ENCODE measurements around the gene POLR2F. TPM values are rescaled to one million over a fixed set of nuclear protein-coding genes. Genes with fewer than 3 reads are reported as not detected.

Gene POLR2F
- total and polyA plus RNA-seq, 9 of the 15 experiments (the other 6 are each of a cell fraction or from before 2014, with no cell fraction given), result 98.9 to 410 (median 168) TPM

DNA sequence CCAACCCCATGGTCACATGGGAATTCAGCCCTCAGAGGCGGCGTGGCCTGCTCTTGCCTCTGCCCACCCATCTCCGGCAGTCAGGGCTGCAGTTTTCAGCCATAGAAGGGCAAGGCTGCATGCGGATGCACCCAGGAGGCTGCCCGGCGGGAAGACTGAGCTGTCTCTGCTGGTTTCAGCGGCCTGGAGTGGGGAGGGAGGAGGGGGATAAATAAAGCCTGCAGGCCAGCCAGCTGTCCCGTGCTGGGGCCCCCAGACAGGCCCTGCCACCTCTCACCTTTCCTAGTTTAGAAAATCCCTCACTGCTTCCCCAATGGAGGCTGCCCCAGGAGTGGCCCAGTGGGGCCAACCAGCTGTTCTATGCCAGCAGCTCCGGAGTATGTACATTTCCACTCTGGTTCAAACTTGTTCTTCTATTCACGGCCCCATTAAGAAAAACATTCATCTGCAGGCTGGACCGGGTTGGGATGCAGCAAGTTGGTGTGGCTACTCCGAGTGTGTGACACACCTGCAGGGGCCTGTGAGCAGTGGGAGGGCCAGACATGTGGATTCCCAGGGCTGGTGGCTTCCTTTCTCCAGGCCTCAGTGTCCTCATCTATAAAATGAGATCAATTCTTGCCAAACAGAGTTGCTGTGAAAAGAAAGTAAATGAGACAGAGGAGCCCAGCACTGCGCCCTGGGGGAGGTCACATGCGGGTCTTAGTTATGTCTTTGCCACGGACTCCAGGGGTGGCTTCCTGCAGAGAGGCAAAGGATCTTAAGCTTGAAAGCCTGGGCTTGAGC, 42.4 kb upstream of the POLR2F start:
- peaks cover 4% of the 10 kb centered on the region; the same call in 2 of the 3 replicates for H3K36me3 ChIP-seq (ENCODE audit: control insufficient read depth, insufficient read depth, low read length)
- no peak overlapping the region for H3K4me3 ChIP-seq
- in situ Hi-C loops (cut with MboI) (no loop called here), intact Hi-C loops (cut with micrococcal nuclease) (no loop called here)
- BruUV-seq (replicated peaks), result no TSS peak
- no peak for DNase-seq (ENCODE audit: extremely low read depth in 1 of 4, low spot score in 3 of 4)
- no peak for FAIRE-seq
- no peaks in the 10 kb centered on the region for H3K27me3 ChIP-seq (ENCODE audit: control insufficient read depth in 2 of 2, insufficient read depth in 2 of 2, low read length in 2 of 2)
- no peaks in the 10 kb centered on the region for H3K9me3 ChIP-seq (replicated peaks; ENCODE audit: control insufficient read depth, insufficient read depth, low read depth, low read length)
- no peaks in the 10 kb centered on the region for H3K9me1 ChIP-seq (ENCODE audit: control insufficient read depth, insufficient read depth, low read length)
- H3K4me2 ChIP-seq (ENCODE audit: insufficient read depth, low read length), result no peak overlapping the region
- no peak for ATAC-seq
- WGBS (ENCODE audit: insufficient coverage, low coverage, missing lambda C conversion rate), result 89% methylated on average over 11 of the region's 15 CpGs
- H3K9ac ChIP-seq (ENCODE audit: insufficient read depth in 1 of 2, low read depth in 2 of 2, low read length in 2 of 2), result peak overlapping the region in 1 of 2 experiments; percentile 33; a peak in 1 of 4 replicates
- H2AFZ ChIP-seq (ENCODE audit: low read depth, low read length), result no peak overlapping the region
- H3K4me1 ChIP-seq (replicated peaks in 1 of 2; ENCODE audit: control insufficient read depth in 2 of 2, insufficient read depth in 2 of 2, low read length in 2 of 2), result peaks cover 6 to 21% of the 10 kb centered on the region in 2 experiments; a peak in 4 of 5 replicates
- no peaks in the 10 kb centered on the region; the same call in 1 of the 2 replicates for H4K20me1 ChIP-seq (replicated peaks; ENCODE audit: control insufficient read depth, insufficient read depth, low read length)
- no peak overlapping the region for H3K27ac ChIP-seq (ENCODE audit: extremely low read depth, low read depth, low read length)
- POLR2A ChIA-PET, result interaction anchor here (0.6 to 2.2 kb wide), 7 partner anchors 15 to 124 kb away, joined by 3 to 7 read pairs (median 4); no protein-coding TSS in a partner anchor
- CTCF ChIA-PET (ENCODE audit: low intra/inter-chr PET ratio), result no interaction called here
- peaks cover 8% of the 10 kb centered on the region; the same call in 2 of the 3 replicates for H3K79me2 ChIP-seq (ENCODE audit: control insufficient read depth, insufficient read depth, low read length)
- TF ChIP-seq KLF13 (tag; IDR thresholded peaks at IDR 0.05; ENCODE audit: borderline replicate concordance, low read depth) (no peak), SMAD2 (IDR thresholded peaks at IDR 0.05; ENCODE audit: low read depth, low read length) (no peak), SMARCE1 (IDR thresholded peaks at IDR 0.05) (no peak), ZNF764 (CRISPR knock-in tag; IDR thresholded peaks at IDR 0.05; ENCODE audit: low read depth) (no peak), PCBP1 (IDR thresholded peaks at IDR 0.05; ENCODE audit: low read depth, low read length, poor library complexity, severe bottlenecking) (no peak), SETDB1 (IDR thresholded peaks at IDR 0.05; ENCODE audit: low read length) (no peak), EHMT2 (IDR thresholded peaks at IDR 0.05) (no peak), NBN (IDR thresholded peaks at IDR 0.05; ENCODE audit: low read depth) (no peak), PTRF (tag; IDR thresholded peaks at IDR 0.05) (no peak), MYBL2 (IDR thresholded peaks at IDR 0.05; ENCODE audit: low read depth) (no peak), MYBL2 (CRISPR knock-in tag; IDR thresholded peaks at IDR 0.05; ENCODE audit: borderline replicate concordance) (no peak)
- TF ChIP-seq, protein P1, sequence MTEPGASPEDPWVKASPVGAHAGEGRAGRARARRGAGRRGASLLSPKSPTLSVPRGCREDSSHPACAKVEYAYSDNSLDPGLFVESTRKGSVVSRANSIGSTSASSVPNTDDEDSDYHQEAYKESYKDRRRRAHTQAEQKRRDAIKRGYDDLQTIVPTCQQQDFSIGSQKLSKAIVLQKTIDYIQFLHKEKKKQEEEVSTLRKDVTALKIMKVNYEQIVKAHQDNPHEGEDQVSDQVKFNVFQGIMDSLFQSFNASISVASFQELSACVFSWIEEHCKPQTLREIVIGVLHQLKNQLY (CRISPR knock-in tag; conservative IDR thresholded peaks at IDR 0.05), result no peak
- TF ChIP-seq, protein P2, sequence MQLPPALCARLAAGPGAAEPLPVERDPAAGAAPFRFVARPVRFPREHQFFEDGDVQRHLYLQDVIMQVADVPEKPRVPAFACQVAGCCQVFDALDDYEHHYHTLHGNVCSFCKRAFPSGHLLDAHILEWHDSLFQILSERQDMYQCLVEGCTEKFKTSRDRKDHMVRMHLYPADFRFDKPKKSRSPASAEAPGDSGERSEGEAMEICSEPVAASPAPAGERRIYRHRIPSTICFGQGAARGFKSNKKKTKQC (CRISPR knock-in tag; IDR thresholded peaks at IDR 0.05), result no peak
- TF ChIP-seq, protein P3, sequence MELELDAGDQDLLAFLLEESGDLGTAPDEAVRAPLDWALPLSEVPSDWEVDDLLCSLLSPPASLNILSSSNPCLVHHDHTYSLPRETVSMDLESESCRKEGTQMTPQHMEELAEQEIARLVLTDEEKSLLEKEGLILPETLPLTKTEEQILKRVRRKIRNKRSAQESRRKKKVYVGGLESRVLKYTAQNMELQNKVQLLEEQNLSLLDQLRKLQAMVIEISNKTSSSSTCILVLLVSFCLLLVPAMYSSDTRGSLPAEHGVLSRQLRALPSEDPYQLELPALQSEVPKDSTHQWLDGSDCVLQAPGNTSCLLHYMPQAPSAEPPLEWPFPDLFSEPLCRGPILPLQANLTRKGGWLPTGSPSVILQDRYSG (tag; conservative IDR thresholded peaks at IDR 0.05; ENCODE audit: low read depth), result no peak
- TF ChIP-seq, protein P4, sequence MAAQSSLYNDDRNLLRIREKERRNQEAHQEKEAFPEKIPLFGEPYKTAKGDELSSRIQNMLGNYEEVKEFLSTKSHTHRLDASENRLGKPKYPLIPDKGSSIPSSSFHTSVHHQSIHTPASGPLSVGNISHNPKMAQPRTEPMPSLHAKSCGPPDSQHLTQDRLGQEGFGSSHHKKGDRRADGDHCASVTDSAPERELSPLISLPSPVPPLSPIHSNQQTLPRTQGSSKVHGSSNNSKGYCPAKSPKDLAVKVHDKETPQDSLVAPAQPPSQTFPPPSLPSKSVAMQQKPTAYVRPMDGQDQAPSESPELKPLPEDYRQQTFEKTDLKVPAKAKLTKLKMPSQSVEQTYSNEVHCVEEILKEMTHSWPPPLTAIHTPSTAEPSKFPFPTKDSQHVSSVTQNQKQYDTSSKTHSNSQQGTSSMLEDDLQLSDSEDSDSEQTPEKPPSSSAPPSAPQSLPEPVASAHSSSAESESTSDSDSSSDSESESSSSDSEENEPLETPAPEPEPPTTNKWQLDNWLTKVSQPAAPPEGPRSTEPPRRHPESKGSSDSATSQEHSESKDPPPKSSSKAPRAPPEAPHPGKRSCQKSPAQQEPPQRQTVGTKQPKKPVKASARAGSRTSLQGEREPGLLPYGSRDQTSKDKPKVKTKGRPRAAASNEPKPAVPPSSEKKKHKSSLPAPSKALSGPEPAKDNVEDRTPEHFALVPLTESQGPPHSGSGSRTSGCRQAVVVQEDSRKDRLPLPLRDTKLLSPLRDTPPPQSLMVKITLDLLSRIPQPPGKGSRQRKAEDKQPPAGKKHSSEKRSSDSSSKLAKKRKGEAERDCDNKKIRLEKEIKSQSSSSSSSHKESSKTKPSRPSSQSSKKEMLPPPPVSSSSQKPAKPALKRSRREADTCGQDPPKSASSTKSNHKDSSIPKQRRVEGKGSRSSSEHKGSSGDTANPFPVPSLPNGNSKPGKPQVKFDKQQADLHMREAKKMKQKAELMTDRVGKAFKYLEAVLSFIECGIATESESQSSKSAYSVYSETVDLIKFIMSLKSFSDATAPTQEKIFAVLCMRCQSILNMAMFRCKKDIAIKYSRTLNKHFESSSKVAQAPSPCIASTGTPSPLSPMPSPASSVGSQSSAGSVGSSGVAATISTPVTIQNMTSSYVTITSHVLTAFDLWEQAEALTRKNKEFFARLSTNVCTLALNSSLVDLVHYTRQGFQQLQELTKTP (IDR thresholded peaks at IDR 0.05; ENCODE audit: low read depth in 1 of 2, partially characterized antibody in 2 of 2), result no peak
